KMS-11 (cell line): Measurements from ENCODE around the gene SMAD2.

Source experiments
- H2AFZ ChIP-seq: fragments of 200-600 bp; sonication (generic); 2 replicates; pipeline ENCODE4 v1.6.1; 2016; ENCODE audit warnings: antibody characterized with exemption, mixed run types, low read depth
- H3K27ac ChIP-seq: fragments of 200-600 bp; sonication (generic); 2 replicates; pipeline ENCODE4 v1.6.1; 2016; ENCODE audit warnings: mild to moderate bottlenecking, mixed run types
- H3K27me3 ChIP-seq: fragments of 200-600 bp; sonication (generic); 2 replicates; pipeline ENCODE4 v1.6.1; 2017; ENCODE audit warnings: mild to moderate bottlenecking, low read depth, mixed run types, moderate library complexity; ENCODE audit not compliant: insufficient read depth
- H3K36me3 ChIP-seq: fragments of 200-600 bp; sonication (generic); 2 replicates; pipeline ENCODE4 v1.6.1; 2017; ENCODE audit warnings: mild to moderate bottlenecking, mixed run types; ENCODE audit not compliant: insufficient read depth
- H3K4me1 ChIP-seq: fragments of 200-600 bp; sonication (generic); 2 replicates; pipeline ENCODE4 v1.6.1; 2016; ENCODE audit warnings: mild to moderate bottlenecking, low read depth, mixed run types; ENCODE audit not compliant: poor library complexity, severe bottlenecking
- H3K4me2 ChIP-seq: fragments of 200-600 bp; sonication (generic); 2 replicates; pipeline ENCODE4 v1.7.0; 2016; ENCODE audit warnings: mild to moderate bottlenecking, mixed run types
- H3K4me3 ChIP-seq: fragments of 200-600 bp; sonication (generic); IDR thresholded peaks from 2 replicates; pipeline ENCODE4 v1.6.1; 2017; ENCODE audit warnings: low read depth, low read length, mixed read lengths; ENCODE audit not compliant: insufficient read depth
- H3K79me2 ChIP-seq: fragments of 200-600 bp; sonication (generic); 2 replicates; pipeline ENCODE4 v1.6.1; 2016; ENCODE audit warnings: low read depth, mixed run types; ENCODE audit not compliant: insufficient read depth
- H3K9ac ChIP-seq: fragments of 200-600 bp; sonication (generic); 2 replicates; pipeline ENCODE4 v1.6.1; 2016; ENCODE audit warnings: mild to moderate bottlenecking, mixed run types
- H4K20me1 ChIP-seq: fragments of 200-600 bp; sonication (generic); 2 replicates; pipeline ENCODE4 v1.6.1; 2016; ENCODE audit warnings: mild to moderate bottlenecking, mixed run types; ENCODE audit not compliant: insufficient read depth
- TF ChIP-seq, protein P1 (sequence below): fragments of 200-600 bp; sonication (generic); conservative IDR thresholded peaks from 2 replicates; pipeline ENCODE4 v1.6.1; 2017; ENCODE audit warnings: low read depth, mild to moderate bottlenecking, antibody characterized with exemption, low read length, moderate library complexity, mixed read lengths

SMAD2 gene

DNA sequence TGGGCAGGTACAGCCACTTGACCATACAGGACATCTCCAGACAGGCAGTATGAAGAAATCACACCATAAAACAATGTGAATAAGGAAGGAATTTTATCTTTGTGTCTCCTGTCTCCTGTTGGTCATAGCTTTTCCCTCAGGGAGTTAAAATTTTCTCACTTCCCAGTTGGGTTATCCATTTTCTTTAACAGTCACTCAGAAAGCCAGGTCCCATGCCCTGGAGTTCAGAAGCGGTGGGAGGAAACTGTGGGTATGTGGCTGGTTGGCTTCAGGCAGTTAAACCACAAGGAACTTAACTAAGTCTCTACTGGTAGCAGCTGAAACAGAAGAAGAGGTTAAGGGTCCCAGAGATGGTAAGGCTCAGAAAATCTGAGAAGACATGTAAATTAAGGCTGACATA lies 6.5 kb upstream of the SMAD2 start:
- Histone ChIP-seq H3K79me2 (no peaks in the 10 kb centered on the region), H3K9ac (no peak overlapping the region), H2AFZ (no peak overlapping the region), H4K20me1 (no peaks in the 10 kb centered on the region), H3K27me3 (no peaks in the 10 kb centered on the region), H3K4me2 (0 out of 2 replicates have a peak overlapping the region, but pooled peaks have one; percentile 14), H3K36me3 (no peaks in the 10 kb centered on the region), H3K4me1 (peaks cover 47% of the 10 kb centered on the region), H3K27ac (no peak overlapping the region), H3K4me3 (no peak overlapping the region)
- TF ChIP-seq, protein P1, sequence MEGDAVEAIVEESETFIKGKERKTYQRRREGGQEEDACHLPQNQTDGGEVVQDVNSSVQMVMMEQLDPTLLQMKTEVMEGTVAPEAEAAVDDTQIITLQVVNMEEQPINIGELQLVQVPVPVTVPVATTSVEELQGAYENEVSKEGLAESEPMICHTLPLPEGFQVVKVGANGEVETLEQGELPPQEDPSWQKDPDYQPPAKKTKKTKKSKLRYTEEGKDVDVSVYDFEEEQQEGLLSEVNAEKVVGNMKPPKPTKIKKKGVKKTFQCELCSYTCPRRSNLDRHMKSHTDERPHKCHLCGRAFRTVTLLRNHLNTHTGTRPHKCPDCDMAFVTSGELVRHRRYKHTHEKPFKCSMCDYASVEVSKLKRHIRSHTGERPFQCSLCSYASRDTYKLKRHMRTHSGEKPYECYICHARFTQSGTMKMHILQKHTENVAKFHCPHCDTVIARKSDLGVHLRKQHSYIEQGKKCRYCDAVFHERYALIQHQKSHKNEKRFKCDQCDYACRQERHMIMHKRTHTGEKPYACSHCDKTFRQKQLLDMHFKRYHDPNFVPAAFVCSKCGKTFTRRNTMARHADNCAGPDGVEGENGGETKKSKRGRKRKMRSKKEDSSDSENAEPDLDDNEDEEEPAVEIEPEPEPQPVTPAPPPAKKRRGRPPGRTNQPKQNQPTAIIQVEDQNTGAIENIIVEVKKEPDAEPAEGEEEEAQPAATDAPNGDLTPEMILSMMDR, result no peak

DNA sequence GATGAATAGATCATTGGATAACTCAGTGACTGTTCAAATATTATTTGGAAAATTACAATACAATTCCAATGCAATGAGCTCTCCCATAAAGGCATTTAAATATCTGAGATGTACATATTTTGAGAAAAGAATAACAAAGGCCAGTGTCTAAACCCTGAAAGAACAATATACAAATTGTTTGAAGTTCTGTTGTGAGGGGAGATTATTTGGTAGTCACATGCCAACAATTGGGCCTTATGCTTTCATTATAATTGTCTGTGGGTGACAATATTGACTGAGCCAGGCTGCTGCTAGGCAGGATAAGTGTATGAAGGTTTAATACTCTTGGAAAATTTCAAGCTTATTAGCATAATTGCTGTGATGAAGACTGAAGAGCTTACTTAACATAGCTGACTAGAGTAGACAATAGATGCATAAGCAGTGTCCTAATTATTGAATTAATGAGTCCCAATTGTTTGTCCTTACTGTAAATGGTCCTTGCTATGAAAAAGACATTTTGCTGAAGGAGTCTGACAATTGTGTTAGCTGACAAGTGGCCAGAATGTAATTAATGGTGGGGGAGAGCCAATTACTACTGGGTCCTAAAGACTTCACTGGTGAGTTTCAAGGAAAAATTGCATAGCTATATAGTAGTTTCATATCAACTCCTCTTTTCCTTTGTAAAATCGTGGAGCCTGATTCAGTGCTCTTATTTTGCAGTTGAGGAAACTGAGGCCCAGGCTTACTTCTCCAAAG lies 5.0 kb upstream of the SMAD2 start:
- peaks cover 37% of the 10 kb centered on the region for H3K4me1 ChIP-seq

DNA sequence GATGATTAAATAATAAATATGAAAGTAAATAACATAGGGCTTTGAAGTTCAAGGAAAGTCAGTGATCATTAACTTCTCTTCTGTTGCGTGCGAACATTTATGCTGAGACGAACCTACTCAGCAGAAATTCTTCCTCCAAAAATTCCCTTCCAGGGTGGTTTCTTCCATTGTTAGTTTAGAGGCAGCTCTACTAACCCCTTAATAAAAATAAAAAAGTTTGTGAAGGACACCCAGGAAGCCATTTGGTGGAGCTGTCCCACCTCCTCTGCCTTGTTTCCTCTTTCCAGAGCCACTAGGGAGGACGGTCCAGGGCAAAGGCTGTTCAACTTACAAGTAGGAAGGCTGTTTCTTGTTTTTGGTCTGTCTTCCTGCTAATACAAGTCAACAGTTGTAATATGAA lies 2.1 kb upstream of the SMAD2 start:
- Histone ChIP-seq H3K27ac (peak overlapping the region; percentile 84), H4K20me1 (no peaks in the 10 kb centered on the region), H3K9ac (peak overlapping the region; percentile 81; the same call in 1 of the 2 replicates), H3K36me3 (no peaks in the 10 kb centered on the region), H3K4me2 (peak overlapping the region; percentile 83), H3K4me3 (no peak overlapping the region), H3K27me3 (no peaks in the 10 kb centered on the region), H2AFZ (no peak overlapping the region; the same call in 1 of the 2 replicates), H3K79me2 (peaks cover 25% of the 10 kb centered on the region), H3K4me1 (peaks cover 47% of the 10 kb centered on the region)
- TF ChIP-seq, protein P1, result no peak; the same call in 1 of the 2 replicates

More for the DNA sequence above, 5.0 kb upstream of the SMAD2 start:
- no peak overlapping the region for H3K4me3 ChIP-seq
- no peak overlapping the region for H3K4me2 ChIP-seq
- H3K9ac ChIP-seq, result no peak overlapping the region
- no peaks in the 10 kb centered on the region for H4K20me1 ChIP-seq
- no peaks in the 10 kb centered on the region for H3K27me3 ChIP-seq
- TF ChIP-seq, protein P1, result no peak
- no peaks in the 10 kb centered on the region for H3K79me2 ChIP-seq
- H3K27ac ChIP-seq, result no peak overlapping the region
- no peak overlapping the region for H2AFZ ChIP-seq
- no peaks in the 10 kb centered on the region for H3K36me3 ChIP-seq

DNA sequence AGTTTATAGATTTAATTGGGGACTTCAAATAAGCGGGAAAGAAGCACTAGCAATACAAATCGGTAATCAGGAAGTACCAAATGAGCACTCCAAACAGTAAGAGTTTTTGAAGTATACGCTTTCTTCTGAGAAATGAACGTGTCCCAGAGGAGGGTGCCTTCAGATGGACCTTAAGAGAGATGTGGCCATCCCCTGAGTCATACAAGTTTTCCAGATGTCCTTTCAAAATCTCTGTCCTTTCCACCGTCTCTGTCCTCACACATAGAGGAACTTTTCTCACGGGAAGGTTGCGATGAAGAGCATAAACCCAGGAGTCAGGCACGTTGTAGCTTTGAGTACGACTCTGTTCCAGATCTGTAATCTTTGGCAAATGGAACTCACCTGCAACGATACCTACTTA lies 1.7 kb upstream of the SMAD2 start:
- H3K79me2 ChIP-seq, result peaks cover 29% of the 10 kb centered on the region
- peak overlapping the region; percentile 70 for H2AFZ ChIP-seq
- H3K4me3 ChIP-seq, result no peak overlapping the region
- peak overlapping the region; percentile 81 for H3K9ac ChIP-seq
- H3K27ac ChIP-seq, result peak overlapping the region; percentile 84
- no peaks in the 10 kb centered on the region for H3K36me3 ChIP-seq
- H3K4me2 ChIP-seq, result peak overlapping the region; percentile 83
- no peaks in the 10 kb centered on the region for H4K20me1 ChIP-seq
- TF ChIP-seq, protein P1, result no peak
- H3K27me3 ChIP-seq, result no peaks in the 10 kb centered on the region
- peaks cover 46% of the 10 kb centered on the region for H3K4me1 ChIP-seq
